MM.1S (cell line): ENCODE results near the gene SYT5.

ENCODE experiments used
- CTCF ChIP-seq: fragments of 300-600 bp; sonication (generic); IDR thresholded peaks from 2 replicates; pipeline ENCODE4 v1.5.1; 2016; ENCODE audit warnings: antibody characterized with exemption, low read length, mixed read lengths
- EZH2 ChIP-seq: fragments of 300-600 bp; sonication (generic); optimal IDR thresholded peaks from 2 replicates; pipeline ENCODE3; 2017; ENCODE audit warnings: low read depth, mild to moderate bottlenecking, antibody characterized with exemption, low read length, mixed read lengths

- TF ChIP-seq CTCF = no peak
- TF ChIP-seq EZH2 = no peak
These were observed 46.7 kb upstream of the SYT5 start for GRCh38 chr19:55226788-55227187.
